ENCODE results near the gene ABLIM1.
A peak's percentile ranks its signal among the peaks of the same experiment; 100 is the strongest.

Gene ABLIM1

DNA sequence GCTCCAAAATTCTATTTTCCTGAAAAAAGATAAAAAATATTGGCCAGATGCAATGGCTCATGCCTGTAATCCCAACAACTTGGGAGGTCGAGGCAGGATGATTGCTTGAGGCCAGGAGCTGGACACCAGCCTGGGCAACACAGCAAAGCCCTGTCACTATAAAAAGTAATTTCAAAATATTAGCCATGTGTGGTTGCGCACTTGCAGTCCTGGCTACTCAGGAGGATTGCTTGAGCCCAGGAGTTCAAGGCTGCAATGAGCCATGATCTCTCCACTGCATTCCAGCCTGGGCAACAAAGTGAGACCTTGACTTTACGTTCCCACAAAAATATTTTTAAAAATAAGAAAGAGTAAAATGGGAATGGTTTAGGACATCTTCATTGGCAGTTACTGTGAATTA lies 149.7 kb downstream of the ABLIM1 start:
- H3K4me3 ChIP-seq, result no peak overlapping the region
- no peak overlapping the region for H3K27ac ChIP-seq

DNA sequence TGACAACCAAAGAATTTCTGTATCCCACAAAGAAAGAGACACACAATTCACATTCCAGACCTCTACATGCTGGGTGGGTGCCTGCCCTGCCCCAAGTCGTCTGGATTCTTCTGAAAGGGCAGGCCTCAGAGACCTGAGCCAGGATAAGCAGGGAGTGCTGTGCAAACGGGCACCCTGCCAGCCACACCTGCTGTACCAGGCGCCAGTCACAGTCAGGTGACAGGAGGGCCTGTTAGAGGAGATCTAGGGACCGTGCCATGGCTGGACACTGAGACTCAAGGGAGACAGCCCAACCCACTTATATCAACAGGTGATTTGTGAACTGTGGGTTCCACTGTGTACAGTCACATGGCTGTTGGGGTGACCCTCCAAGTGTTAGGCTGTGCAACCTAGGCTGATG lies 150.6 kb downstream of the ABLIM1 start:
- H3K27ac ChIP-seq, result peak overlapping the region in 11 of 21 experiments; percentile 8 to 55 (median 36)
- H3K4me3 ChIP-seq, result no peak overlapping the region

DNA sequence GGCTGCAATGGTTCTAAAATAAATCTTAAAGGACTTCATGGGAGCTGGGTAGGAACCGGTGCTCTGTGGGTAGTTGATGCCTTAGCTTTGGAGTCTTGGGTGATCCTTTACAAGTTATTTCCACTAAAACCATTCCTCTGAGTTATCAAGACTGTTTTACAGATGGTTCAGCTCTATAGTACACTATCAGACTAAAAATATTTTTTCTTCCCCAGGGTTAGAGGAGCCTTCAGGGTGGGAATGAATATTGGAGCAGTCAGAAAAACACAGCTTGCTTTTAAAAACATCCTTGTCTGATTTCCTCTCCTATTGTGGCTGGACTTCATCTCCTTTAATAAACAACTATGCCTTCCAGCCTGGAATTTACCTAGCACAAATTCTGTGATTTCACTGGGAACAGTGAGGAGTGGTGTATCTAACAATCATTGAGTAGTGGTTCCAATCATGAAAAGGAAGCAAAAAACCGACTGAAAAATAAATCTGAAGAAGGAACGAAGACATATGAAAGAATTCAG lies 151.1 kb downstream of the ABLIM1 start:
- Histone ChIP-seq H3K4me3 (no peak overlapping the region), H3K27ac (peak overlapping the region in 10 of 21 experiments; percentile 8 to 55 (median 28))

DNA sequence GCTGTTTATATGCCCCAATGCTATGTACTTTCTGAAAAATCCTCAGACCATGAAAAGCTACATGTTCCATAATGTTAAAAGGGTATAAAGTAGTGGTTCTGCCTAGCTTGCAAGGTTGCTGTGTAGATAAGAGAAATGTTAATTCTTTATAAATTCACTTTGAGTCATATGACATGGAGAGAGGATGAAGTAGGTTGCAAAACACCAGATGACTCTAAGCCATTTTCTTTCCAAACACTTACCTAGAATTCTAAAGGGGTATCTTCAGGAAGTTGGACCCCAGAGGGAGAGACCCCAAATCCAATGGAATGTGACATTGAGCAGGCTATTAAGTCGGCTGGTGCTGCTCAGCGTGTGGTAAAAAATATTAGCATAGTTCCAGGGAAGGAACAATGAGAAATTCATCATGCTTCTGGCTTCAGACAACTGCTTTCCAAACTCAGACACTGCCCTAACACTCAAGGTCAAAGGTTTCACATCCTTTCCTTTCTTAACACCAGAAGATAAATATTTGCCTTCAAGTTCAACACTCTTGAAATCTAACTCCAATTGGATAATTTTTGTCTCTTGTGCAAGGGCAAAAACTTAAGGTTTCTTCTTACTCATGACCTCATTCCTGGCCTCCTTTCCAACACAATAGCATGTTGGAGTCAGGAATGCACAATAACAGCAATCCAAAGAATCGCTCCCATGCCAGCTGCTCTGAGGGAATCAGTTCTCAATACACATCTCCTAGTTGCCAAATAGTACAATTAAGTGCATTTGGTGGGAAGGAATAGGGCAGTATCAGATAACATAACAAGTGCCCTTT lies 153.1 kb downstream of the ABLIM1 start:
- H3K4me3 ChIP-seq, result no peak overlapping the region
- peak overlapping the region in 10 of 21 experiments; percentile 8 to 69 (median 54) for H3K27ac ChIP-seq

DNA sequence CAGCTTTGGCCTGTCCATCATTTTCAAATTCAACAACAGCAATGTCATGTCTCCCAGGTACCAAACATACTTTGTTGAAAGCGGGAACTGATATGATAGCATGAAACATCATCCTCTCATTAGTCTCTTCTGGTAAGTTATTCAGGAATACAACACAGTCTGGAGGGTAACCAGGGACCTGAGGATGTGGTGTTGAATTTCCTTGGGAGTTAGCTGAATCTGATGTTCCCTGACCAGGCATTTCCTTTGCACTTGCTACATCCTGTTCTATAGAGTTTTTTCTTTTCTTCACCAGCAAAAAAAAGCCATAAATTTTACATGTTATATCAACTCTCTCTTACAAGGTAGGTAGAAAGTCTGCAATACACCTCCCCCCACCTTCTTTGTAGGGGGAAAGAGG lies 156.0 kb downstream of the ABLIM1 start:
- Histone ChIP-seq H3K4me3 (no peak overlapping the region), H3K27ac (no peak overlapping the region)

DNA sequence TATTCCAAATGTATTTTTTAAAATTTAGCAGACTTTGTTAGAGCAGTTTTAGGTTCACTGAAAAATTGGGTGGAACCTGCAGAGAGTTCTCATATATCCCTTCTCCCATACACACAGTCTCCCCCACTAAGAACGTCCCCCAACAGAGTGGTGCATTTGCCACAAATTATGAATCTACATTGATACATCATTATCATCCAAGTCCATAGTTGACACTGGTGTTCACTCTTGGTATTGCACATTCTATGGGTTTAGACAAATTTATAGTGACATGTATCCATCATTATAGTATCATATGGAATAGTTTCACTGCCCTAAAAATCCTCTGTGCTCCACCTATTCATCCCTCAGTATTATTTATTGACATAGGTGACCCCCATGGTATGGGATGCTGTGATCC lies 156.4 kb downstream of the ABLIM1 start:
- peak overlapping the region in 3 of 21 experiments; percentile 71 to 83 (median 76) for H3K27ac ChIP-seq
- H3K4me3 ChIP-seq, result no peak overlapping the region

DNA sequence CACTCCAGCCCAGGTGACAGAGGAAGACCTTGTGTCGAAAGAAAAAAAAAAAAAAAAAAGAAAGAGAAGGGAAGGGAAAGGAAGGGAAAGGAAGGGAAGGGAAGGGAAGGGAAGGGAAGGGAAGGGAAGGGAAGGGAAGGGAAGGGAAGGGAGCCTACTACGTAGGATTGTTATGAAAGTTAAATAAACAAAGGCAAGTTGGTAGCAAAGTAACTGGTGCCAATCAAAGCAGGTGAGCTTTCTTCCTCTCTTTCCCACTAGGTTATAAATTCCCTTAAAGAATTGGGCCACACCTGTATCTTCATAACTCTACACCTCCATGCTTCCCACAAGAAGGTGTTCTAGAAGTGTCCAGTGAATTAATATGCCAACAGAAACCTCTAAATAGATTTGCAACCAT lies 157.4 kb downstream of the ABLIM1 start:
- no peak overlapping the region for H3K4me3 ChIP-seq
- peak overlapping the region in 17 of 21 experiments; percentile 16 to 83 (median 73) for H3K27ac ChIP-seq

DNA sequence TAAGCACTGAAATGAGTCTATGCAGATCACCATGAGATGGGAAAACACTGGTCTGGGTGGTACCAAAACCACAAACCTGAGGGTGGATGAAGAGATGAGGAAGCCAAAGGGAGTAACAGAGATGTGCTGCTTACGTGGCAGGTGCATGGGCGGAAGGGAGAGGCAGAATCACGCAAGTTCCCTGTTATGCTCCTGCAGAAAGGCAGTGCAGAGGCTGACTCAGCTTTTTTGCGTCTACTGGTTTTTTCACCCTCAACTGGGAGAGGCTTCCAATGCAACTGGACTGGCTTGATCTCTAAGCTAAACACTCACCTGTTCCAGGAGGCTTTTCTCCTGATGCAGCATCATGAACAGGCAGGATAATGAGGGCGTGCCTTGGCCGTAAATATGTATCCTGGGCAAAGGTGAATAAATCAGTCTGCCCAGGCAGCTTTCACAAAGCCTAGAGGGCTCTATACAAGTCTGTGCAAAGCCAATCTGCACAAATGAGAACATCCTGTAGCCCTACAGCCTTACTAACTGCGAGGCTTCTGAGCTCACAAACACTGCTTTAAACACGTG lies 158.4 kb downstream of the ABLIM1 start:
- Histone ChIP-seq H3K4me3 (no peak overlapping the region), H3K27ac (peak overlapping the region in 18 of 21 experiments; percentile 18 to 83 (median 72))

DNA sequence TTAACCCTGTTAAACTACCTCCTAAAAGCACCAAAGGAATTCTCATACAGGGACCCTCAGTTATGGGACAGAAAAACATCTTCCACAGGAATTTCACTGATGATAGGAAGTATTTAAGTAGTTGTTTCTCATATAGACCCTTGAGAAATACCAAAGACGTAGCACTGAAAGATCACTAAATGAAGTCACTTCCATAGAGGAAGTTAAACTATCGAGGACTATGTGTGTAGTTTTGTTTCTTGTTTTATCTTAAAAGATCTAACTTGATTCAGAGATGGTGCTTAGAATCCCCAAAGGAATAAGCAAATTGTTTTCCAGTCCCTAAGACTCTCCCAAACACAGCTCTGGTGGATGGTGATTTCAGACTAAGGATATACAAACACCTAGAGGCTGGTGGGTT lies 159.0 kb downstream of the ABLIM1 start:
- no peak overlapping the region for H3K4me3 ChIP-seq

DNA sequence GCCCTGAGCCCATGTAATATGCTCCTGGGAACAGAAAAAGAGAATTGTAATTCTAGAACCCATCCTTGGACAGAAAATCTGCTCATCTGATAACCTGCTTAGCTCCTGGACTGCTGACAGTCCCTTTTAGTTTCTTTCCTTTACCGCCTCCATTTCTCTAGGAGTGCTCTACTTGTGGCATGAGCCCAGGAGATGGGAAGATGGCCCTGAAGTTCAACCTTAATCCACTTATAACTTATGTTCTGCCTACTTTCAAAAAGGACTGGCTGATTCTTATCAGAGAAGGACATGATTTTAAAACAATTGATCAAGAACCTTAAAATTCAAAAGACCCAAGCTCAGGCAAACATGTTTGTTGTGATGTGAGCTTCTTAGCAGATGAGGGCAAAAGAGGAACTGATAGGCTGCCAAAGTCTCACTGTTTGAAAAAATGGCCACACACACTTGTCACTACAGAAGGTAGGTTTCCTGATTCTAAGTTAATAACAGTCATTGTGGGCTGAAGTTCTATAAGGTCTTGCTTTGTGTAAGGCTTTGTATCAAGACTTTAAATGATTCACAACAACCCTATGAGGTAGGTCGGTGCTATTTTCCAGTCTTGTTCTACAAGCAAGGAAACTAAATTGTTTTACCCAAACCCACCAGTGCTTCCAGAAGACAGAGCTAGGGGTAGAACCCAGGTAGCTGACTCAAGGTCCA lies 159.5 kb downstream of the ABLIM1 start:
- Histone ChIP-seq H3K27ac (peak overlapping the region in 18 of 21 experiments; percentile 14 to 80 (median 54)), H3K4me3 (no peak overlapping the region)

More for the DNA sequence above, 159.0 kb downstream of the ABLIM1 start:
- H3K27ac ChIP-seq, result peak overlapping the region in 18 of 21 experiments; percentile 14 to 80 (median 54)

DNA sequence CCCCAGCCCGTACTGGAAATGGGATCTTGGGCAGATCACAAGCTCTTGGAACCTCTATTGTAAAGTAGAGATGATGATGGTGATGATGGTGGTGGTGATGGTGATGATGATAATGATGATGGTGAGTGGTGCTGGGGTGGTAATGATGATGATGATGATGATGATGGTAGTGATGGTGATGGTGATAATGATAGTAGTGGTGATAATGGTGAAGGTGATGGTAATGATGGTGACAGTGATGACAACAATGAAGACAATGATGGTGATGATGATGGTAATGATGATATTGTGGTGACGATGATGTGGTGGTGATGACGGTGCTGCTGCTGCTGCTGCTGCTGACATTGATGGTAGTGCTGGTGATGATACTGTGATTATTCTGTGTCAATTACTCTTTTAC lies 162.8 kb downstream of the ABLIM1 start:
- Histone ChIP-seq H3K27ac (no peak overlapping the region), H3K4me3 (no peak overlapping the region)

DNA sequence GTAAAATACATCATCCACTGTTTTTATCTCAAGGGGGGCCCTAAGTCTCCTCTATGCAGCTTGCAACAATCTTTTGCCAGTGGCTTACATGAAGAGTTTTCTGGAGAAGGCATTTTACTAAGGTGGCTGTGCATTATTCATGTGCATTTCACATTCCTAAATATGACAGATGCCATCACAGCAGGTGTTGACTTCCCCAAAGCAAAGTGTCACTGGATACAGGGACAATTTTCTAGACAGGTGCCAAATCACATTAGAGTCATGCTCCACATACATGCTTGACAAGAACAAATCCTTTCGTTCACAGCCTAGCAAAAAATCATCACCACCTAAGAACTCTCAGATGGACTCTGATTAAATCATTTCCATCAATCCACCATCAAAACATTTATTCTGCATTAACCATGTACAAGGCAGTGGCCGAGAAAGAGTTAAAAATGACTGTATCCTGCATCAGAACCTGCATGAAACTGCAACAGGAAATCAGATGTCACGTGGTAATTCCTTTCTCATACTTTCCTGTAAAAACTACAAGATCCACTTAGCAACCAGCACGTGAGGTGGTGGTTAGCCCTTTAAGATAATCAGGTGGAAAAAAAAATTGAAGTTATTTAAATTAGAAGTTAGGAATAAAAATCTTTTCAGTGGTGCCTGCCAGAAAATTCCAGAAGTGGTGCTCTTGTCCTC lies 165.6 kb downstream of the ABLIM1 start:
- H3K4me3 ChIP-seq, result no peak overlapping the region
- peak overlapping the region in 1 of 21 experiments; percentile 58 for H3K27ac ChIP-seq

DNA sequence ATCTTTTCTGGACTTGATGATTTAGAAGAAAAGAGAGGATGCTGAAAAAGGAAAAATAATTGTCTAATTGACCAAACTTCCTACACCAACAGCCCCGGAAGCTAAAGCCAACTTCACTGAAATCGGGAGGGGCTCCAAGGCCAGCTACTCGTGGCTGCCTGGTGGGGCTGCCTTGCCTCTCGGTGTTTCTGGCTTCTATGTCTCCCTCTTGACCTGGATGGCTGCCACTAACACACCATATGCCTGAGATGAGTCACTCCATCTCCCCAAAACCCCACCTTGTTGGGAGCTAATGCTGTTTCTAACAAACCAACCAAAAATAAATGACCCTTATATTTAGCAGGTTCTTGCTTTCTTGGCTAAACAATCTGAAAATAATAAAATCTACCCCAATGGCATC lies 166.1 kb downstream of the ABLIM1 start:
- Histone ChIP-seq H3K27ac (peak overlapping the region in 2 of 21 experiments; percentile 24 to 58), H3K4me3 (no peak overlapping the region)

DNA sequence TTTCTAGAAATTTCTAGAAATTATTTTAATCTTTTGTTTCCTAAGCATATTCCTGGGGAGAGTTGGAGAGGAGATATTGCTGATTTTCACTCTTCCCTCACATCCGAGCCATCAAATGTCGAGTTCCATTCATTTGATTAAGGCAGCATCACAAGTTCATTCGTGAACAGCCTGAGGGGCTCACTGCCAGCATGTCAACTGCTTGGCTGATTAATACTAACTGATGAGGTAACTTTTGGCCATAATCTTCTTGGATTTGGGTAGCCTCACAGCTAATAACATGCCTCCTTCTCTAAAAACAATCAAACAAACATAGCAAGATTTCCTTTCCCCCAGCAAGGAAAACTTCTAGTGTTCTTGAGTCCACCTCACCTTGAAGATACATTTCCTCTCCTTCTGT lies 166.7 kb downstream of the ABLIM1 start:
- Histone ChIP-seq H3K27ac (peak overlapping the region in 2 of 21 experiments; percentile 24 to 58), H3K4me3 (no peak overlapping the region)

DNA sequence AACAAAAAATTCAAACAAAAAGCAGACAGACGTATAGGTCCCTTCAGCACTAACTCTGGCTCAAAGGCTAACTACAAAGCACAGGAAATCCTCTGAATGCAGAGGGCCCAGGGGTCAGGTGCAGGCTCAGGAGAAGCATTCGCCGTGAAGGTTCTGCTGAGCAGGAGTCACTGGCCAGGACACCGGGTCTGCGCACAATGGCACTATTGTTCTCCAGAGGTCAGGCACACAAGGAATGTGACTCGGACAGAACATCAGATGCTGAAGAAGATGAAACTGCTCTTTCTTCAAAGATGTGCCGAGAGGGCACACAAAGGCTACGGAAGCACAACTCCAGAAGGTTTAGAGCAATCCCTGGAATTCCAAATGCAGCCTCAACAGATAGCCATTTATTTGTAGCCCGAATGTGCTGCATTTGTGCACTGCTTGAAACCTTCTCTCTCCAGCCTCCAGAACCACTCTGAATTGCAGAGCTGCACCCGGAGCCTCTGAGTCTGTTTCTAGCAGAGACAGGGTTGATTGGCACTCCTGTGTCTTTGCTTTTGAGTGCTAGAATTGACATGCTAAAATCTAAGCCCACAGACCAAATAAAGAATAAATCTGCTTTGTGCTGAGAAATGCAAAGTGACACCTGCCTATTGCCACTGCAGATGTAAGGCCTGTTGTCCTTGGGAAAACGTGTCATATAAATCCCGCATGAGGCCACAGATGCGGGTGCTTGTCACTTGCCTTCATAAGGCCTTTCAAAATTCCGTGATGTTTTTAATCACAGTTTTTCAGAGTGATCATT lies 168.4 kb downstream of the ABLIM1 start:
- no peak overlapping the region for H3K27ac ChIP-seq
- no peak overlapping the region for H3K4me3 ChIP-seq

DNA sequence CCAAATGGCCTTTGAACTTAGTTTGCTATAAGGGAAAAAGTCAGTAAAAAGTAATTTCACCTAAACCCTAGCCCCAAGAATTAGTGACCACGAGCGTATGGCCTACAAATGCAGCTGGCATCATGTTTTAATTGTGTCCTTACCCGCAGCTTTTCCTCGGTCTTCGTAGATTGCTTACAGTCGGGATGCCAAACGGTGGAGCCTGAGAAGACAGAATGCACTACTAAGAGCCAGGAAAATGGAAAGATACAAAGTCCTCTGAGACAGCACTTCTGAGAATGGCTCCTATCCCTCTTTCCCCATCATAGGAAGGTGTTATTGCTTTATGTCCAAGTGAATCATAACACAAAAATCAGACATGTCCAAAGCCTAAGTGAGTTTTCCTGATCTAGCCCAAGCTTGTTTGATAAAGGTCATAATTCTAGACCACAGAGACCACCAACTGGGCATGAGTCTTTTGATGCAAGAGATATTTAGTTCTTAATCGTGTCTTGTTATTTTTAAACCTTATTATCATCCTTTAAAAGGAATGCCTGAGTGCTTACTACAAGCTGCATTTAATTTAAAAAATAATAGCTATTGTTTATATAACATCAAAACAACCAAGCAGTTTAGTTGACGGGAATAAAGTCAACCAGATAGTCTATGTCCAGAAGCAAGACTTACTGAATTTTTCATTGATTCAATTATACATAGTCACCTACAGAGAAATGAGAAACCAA lies 170.1 kb downstream of the ABLIM1 start:
- Histone ChIP-seq H3K27ac (no peak overlapping the region), H3K4me3 (no peak overlapping the region)

DNA sequence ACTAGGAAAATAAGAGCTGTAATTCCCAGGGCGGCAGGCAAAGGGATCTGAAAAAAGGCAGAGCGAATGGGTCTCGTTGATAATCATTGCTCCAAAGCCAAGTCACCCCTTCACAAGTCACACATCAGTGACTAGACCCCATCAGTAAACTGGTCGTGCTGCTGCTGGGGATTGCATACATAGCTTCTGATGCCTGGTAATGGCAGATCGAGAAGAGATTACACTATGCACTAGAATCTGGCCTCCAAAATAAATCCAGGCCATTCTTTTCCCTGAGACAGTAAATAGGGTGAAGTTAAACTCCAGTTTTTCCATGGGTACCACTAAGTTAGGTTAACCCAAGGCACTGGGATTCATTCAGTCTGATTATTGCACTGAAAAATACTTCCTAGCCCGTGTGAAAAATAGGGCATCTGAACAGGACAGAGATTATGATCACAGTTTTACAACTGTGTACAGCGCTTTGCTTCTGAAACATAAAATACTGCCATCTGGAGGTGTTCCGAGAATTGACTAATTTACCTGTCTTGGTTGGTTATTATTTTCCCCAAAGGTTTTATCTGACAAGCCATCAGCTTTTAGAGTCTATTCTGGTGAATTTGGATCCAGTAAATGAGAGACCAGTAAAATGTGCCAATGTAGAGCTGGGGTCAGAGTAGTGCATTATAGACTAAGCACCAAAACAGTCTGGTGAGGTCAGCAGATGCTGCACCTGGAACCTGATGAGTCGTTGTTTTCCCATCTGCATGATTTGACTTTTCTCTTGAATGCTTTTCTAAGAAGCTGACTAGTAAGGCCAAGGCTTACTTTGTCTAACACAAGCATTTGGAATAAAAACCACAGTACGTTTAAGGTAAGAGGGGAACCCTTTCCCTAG lies 170.9 kb downstream of the ABLIM1 start:
- Histone ChIP-seq H3K4me3 (no peak overlapping the region), H3K27ac (peak overlapping the region in 1 of 21 experiments; percentile 9)

Data from skin epidermis (tissue), 12 donors.